Parathyroid adenoma (tissue), 2 donors: ENCODE results near the gene DBX1.
A peak's percentile ranks its signal among the peaks of the same experiment; 100 is the strongest.

Experiments
- H2AFZ ChIP-seq: fragments of 300-600 bp; sonication (generic); one replicate; pipeline ENCODE4 v1.7.0; 2017; ENCODE audit warnings: antibody characterized with exemption, mild to moderate bottlenecking
- H3K27ac ChIP-seq: fragments of 300-600 bp; sonication (generic); one replicate; pipeline ENCODE4 v1.7.0; 2017
- H3K27me3 ChIP-seq: fragments of 300-600 bp; sonication (generic); one replicate; pipeline ENCODE4 v1.7.0; 2017; ENCODE audit warnings: low read length; ENCODE audit not compliant: control insufficient read depth, insufficient read depth
- H3K36me3 ChIP-seq: fragments of 300-600 bp; sonication (generic); one replicate; pipeline ENCODE4 v1.7.0; 2017; ENCODE audit warnings: low read length; ENCODE audit not compliant: control insufficient read depth, insufficient read depth
- H3K4me1 ChIP-seq: fragments of 300-600 bp; sonication (generic); one replicate; pipeline ENCODE4 v1.7.0; 2017; ENCODE audit warnings: control low read depth
- H3K4me2 ChIP-seq: fragments of 300-600 bp; sonication (generic); one replicate; pipeline ENCODE4 v1.7.0; 2017; ENCODE audit warnings: low read length
- H3K4me3 ChIP-seq: fragments of 300-600 bp; sonication (generic); one replicate; pipeline ENCODE4 v1.7.0; 2017; ENCODE audit warnings: low read depth, low read length
- H3K79me2 ChIP-seq: fragments of 300-600 bp; sonication (generic); one replicate; pipeline ENCODE4 v1.7.0; 2017; ENCODE audit warnings: control low read depth
- H3K9ac ChIP-seq: fragments of 300-600 bp; sonication (generic); one replicate; pipeline ENCODE4 v1.7.0; 2017; ENCODE audit warnings: mild to moderate bottlenecking
- H3K9me3 ChIP-seq: fragments of 300-600 bp; sonication (generic); one replicate; pipeline ENCODE4 v1.7.0; 2017; ENCODE audit warnings: low read length; ENCODE audit not compliant: control insufficient read depth
- CTCF ChIP-seq: fragments of 300-600 bp; sonication (generic); IDR thresholded peaks from one replicate; pipeline ENCODE4 v1.7.0; 2017; ENCODE audit warnings: antibody characterized with exemption, mild to moderate bottlenecking
- donor health status: primary hyperparathyroidism.

The DBX1 gene

GRCh38 chr11:20154381-20154780 lies 5.9 kb downstream of the DBX1 start:
- no peak overlapping the region for H3K9ac ChIP-seq
- no peaks in the 10 kb centered on the region for H3K4me1 ChIP-seq
- TF ChIP-seq CTCF: no peak
- no peak overlapping the region for H3K4me2 ChIP-seq
- no peak overlapping the region for H2AFZ ChIP-seq
- H3K4me3 ChIP-seq: no peak overlapping the region
- H3K36me3 ChIP-seq: no peaks in the 10 kb centered on the region
- H3K9me3 ChIP-seq: no peaks in the 10 kb centered on the region
- H3K27ac ChIP-seq: no peak overlapping the region
- no peaks in the 10 kb centered on the region for H3K27me3 ChIP-seq
- no peaks in the 10 kb centered on the region for H3K79me2 ChIP-seq

GRCh38 chr11:20138707-20139106 lies 21.6 kb downstream of the DBX1 start:
- no peaks in the 10 kb centered on the region for H3K4me1 ChIP-seq
- no peak overlapping the region for H3K4me2 ChIP-seq
- no peak for TF ChIP-seq CTCF
- no peak overlapping the region for H3K4me3 ChIP-seq
- no peaks in the 10 kb centered on the region for H3K9me3 ChIP-seq
- no peaks in the 10 kb centered on the region for H3K36me3 ChIP-seq
- H3K79me2 ChIP-seq: no peaks in the 10 kb centered on the region
- no peaks in the 10 kb centered on the region for H3K27me3 ChIP-seq
- H2AFZ ChIP-seq: no peak overlapping the region
- no peak overlapping the region for H3K9ac ChIP-seq
- no peak overlapping the region for H3K27ac ChIP-seq

- no peaks in the 10 kb centered on the region for H3K4me1 ChIP-seq
- H3K79me2 ChIP-seq: no peaks in the 10 kb centered on the region
- no peak overlapping the region for H3K4me2 ChIP-seq
- H3K27ac ChIP-seq: no peak overlapping the region
- no peak overlapping the region for H3K4me3 ChIP-seq
- no peak overlapping the region for H3K9ac ChIP-seq
- no peaks in the 10 kb centered on the region for H3K36me3 ChIP-seq
- no peaks in the 10 kb centered on the region for H3K27me3 ChIP-seq
- no peak for TF ChIP-seq CTCF
- no peaks in the 10 kb centered on the region for H3K9me3 ChIP-seq
- no peak overlapping the region for H2AFZ ChIP-seq
Observed at GRCh38 chr11:20137637-20138036, 22.6 kb downstream of the DBX1 start.

- no peaks in the 10 kb centered on the region for H3K36me3 ChIP-seq
- no peak for TF ChIP-seq CTCF
- H3K4me2 ChIP-seq: no peak overlapping the region
- no peaks in the 10 kb centered on the region for H3K79me2 ChIP-seq
- no peak overlapping the region for H3K27ac ChIP-seq
- H3K4me3 ChIP-seq: no peak overlapping the region
- H3K4me1 ChIP-seq: no peaks in the 10 kb centered on the region
- H3K9ac ChIP-seq: no peak overlapping the region
- H3K9me3 ChIP-seq: no peaks in the 10 kb centered on the region
- no peaks in the 10 kb centered on the region for H3K27me3 ChIP-seq
- no peak overlapping the region for H2AFZ ChIP-seq
Observed at GRCh38 chr11:20134991-20135736, 25.1 kb downstream of the DBX1 start.

GRCh38 chr11:20132667-20133039 lies 27.6 kb downstream of the DBX1 start:
- Histone ChIP-seq H3K27me3 (no peaks in the 10 kb centered on the region), H3K9ac (no peak overlapping the region), H3K79me2 (no peaks in the 10 kb centered on the region), H3K36me3 (no peaks in the 10 kb centered on the region), H3K4me2 (no peak overlapping the region), H3K27ac (no peak overlapping the region), H3K4me1 (no peaks in the 10 kb centered on the region), H3K4me3 (no peak overlapping the region), H3K9me3 (no peaks in the 10 kb centered on the region), H2AFZ (peak overlapping the region; percentile 71)
- TF ChIP-seq CTCF: no peak
